GM18520 (cell line): ENCODE data around the gene ADAMTS12.
"Not testable (repeated sequence)": the region's sequence is repeated elsewhere in the genome, so short reads cannot be mapped to it uniquely, and the experiment has no call there.

Experiments used
- ATAC-seq: cut with Tn5 transposase; IDR thresholded peaks from one replicate; pipeline ENCODE4 v1.9.1; 2021; ENCODE audit not compliant: unreplicated experiment

Gene ADAMTS12

DNA sequence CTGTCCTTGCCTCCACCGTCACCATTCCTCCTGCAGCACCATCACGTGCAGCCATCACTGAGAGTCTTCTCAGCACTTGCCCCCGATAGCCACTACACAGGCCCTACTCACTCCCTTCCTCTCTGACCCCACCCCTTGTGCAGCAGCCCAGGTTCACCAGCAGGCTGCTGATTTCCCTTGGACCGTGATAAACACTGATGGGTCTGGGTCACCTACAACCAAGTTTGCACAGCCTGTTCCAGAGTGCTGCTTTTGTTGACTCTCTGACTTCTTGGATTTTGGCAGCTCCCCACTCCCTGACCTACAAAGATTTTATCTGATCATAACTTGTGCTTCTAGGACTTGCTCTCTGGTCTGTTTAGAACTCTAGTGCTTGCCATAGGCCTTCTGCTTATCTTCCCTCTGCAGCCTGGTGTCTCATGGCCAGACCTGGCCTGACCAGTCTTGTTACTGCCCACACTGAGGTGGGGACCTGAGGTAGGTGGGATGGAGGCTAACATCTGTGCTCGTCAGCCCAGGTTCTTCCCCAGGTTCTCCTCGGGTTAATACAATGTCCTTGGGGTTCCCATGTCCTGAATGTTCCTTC is 341.7 kb downstream of the ADAMTS12 start:
- no peak for ATAC-seq

DNA sequence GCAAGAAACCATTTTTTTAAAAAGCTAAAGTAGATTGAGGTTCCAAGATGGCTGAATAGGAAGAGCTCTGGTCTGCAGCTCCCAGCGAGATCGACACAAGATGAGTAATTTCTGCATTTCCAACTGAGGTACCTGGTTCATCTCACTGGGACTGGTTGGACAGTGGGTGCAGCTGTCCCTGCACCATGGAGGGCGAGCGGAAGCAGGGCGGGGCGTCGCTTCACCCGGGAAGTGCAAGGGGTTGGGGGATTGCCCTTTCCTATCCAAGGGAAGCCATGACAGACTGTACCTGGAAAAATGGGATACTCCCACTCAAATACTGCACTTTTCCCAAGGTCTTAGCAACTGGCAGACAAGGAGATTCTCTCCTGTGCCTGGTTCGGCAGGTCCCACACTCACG is 352.0 kb downstream of the ADAMTS12 start:
- ATAC-seq, result not testable (repeated sequence)

DNA sequence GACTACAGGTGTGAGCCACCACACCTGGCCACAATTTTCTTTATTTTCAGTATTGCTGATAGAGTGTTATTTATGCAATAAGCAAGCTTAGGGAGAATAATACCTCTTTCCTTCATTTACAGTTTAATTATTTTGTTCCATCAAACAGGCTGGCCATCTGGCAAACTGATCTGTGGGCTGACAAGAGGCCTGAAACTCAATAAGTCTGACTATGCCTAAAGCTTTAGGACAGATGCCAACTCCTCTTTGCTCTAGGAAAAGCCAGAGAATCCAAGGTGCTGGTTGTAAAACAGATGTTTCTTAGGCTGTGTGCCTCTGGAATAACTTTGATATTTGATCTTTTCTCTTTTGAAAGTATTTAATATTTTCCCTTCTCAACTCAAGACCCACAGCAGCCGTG is 352.6 kb downstream of the ADAMTS12 start:
- no peak for ATAC-seq

DNA sequence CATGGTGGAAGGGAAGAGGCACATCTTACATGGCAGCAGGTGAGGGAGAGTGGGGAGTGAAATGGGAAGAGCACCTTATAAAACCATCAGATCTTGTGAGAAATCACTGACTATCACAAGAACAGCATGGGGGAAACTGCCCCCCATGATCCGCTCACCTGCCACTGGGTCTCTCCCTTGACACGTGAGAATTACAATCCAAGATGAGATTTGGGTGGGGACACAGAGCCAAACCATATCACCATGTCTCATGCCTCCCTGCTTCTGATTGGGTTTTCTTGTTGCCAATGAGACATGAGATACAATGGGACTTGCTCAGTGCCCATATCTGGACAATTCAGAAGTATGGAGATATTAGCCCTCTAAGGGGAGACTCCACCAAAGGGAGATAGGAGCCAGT is 353.6 kb downstream of the ADAMTS12 start:
- ATAC-seq, result no peak

DNA sequence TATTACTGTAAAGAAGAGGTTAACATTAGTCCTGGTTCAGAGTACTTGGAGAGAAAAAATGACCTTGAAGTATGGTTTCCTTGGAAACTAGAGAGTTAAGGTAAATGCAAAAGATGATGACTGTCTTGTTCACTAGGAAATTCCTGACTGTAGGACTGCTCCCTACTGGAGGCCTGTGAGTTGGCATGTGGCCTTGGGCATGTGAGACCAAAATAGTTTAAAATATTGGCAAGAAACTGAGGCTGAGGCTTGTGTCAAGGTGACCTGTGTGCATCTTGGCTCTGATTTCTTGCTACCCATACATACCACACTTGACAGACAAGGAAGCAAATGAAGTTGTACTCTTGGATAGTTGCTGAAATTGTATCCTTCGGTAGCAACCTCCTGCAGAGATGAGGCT is 354.6 kb downstream of the ADAMTS12 start:
- no peak for ATAC-seq

DNA sequence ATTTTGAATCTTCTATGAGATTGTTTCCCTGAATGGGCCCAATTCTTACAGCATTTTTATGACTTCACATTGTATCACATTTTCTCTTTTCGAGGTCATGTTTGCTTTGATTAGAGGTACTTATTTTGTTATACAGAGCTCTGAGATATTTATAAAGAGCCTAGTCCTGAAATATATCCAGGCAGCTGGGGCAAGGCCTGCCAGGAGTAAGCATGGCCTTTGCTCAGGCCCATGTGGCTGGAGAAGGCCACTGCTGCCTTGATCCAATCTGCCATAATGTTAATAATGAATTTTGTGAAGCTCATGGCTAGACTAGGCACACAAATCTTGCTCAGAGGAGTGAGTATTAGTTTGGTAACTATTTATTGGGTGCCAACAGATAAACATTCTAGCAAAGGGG is 355.0 kb downstream of the ADAMTS12 start:
- no peak for ATAC-seq

DNA sequence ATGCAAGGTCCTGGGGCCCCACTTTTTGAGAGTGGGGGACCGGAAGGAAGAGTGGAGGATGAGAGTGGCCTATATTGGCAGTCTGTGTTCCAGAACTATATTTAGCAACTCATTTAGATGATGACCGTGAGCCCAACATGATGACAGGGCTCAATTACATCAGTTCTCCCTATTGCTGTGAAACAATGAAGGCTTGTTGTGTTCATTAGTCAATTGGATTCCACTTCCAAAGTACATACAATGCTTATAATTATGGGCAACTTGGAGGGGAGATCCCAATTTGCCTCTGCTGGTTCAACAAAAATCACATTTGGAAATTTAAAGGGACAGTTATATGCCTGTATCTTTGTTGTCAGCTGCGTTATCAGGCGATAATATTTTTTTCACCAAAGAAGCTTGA is 360.0 kb downstream of the ADAMTS12 start:
- ATAC-seq, result no peak

DNA sequence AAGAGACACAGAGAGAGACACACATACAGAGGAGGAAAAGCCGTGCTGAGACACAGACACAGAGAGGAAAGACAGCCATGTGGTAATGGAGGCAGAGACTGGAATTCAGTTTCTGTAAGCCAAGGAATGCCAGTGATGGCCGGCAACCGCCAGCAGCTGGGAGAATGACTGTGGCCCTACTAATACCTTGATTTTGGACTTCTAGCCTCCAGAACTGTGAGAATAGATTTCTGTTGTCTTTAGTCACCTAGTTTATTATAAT is 360.8 kb downstream of the ADAMTS12 start:
- no peak for ATAC-seq

DNA sequence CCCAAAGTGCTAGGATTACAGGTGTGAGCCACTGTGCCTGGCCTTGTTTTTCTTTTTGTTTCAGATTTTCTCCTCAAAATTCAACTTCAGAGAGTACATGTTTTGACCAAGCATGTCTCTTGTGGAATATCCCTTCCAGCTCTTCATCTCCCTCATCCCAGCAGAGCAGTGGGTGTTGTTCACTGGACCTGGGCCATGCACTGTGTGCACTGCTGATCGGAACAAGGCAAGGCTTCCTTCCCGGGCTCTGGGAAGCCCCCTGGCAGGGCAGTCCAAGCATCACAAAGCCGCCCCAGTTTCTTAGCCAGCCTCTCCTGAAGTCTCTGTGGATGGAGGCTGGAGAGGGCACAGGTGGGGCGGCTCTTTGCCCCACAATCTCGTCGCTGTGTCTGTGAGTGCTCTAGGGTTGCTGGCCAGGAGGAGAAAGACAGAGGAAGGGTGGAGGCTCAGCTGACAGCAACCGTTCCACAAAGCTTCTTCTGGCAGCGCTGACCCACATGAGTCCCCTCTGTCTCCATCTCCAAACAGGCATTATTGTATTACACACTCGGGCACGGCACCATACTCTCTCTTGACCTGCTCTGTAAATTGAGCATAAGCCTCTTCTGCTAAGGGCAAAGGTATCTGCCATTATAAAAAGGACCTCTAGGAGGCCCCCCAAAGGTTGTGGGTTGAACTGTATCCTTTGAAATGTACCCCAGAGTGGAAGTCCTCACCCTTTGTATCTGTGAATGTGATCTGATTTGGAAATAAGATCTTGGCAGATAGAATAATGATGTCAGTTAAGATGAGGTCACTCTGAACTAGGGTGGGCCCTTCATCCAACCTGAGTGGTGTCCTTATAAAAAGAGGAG is 361.4 kb downstream of the ADAMTS12 start:
- ATAC-seq, result no peak

DNA sequence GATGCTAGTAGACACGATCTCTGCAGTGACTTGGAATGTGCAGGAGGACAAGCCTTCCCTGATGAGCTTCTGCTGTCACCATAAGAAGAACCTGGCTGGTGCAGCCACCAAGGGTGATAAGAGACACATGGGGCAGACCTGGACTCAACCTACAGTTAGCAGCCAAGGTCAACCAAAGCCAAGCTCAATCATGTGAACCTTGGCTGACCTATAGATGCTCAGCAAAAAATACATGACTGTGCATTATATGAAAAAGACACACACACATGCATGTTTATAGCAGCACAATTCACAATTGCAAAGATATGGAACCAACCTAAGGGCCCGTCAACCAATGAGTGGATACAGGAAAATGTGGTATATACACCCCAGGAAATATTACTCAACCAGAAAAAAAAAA is 364.1 kb downstream of the ADAMTS12 start:
- no peak for ATAC-seq

DNA sequence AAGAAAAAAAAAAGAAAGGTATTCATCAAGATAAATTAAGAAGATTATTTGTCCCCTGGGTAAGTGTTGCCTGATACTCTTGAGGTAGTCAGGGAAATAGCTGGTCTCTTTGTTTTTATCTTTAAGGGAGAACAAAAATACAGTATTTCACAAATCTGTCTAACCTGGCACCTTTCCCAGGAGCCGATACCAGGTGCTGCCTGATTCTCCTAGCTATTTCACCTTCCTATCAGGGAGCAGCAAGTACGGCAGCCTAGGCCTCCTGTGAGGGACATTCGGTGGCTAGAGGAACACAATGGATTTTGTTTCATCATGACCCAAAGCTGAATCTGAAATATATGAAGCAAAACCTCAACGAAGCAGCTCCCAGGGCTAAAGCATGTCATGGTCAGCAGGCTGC is 365.0 kb downstream of the ADAMTS12 start:
- no peak for ATAC-seq

DNA sequence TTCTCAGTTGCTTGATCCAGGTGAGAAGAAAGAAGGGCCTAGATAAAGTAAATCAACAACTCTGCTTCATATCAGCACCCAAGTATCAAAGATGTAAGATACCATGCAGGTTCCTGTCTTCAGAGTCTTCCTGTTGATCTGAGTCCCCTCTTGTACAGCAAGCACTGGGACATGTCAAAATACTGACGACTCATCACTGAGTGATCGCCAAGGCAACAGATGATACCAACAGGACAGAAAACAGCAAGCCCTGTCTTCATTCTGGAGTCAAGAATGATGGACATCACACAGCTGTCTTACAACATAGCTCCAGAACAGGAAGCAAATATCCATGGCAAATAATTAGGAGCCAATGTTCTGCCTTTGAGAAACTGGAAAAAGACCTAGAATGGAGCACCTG is 367.3 kb downstream of the ADAMTS12 start:
- no peak for ATAC-seq

DNA sequence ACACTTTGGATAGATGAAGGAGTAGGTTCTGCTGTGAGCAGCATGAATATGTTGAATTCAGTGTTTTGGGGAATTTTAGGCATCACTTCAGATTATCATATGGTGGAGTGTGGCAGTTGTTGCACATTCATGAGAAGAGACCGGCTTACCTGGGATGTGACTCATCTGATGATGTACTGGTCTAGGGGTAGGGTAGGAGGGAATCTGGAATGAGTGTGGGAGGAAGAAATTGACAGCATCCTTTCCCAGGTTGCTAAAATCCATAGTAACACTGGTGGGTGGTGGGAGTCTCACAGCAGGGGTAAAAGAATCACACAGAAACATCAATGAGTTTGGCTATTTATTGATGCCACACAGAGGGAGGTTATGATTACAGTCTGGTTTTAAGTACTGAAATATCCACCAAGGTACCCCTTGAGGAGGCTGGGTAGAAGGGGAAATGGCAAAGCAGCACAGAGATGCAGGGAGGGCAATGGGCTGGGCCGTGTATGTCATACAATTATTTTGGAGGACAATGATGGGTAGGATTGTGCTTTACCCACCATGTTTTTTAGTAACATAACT is 368.5 kb downstream of the ADAMTS12 start:
- no peak for ATAC-seq

DNA sequence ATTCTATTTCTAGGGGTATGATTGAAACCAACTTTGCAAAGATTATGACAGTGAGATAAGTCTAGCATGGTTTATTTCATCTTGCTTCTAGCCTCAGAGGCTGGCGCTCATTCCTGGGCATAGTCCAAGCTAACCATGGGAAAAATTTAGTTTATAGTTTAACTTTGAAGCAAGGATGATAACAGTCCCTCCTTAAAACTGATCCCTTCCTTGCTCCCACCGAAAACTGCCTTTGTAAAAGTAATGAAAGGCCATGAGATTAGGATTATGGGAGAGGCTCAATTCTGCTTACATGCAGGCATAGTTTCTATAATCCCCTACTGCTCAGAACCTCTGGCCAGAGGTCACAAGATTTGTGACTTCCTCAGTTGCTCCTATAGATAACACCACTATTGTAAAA is 375.4 kb downstream of the ADAMTS12 start:
- ATAC-seq, result no peak

DNA sequence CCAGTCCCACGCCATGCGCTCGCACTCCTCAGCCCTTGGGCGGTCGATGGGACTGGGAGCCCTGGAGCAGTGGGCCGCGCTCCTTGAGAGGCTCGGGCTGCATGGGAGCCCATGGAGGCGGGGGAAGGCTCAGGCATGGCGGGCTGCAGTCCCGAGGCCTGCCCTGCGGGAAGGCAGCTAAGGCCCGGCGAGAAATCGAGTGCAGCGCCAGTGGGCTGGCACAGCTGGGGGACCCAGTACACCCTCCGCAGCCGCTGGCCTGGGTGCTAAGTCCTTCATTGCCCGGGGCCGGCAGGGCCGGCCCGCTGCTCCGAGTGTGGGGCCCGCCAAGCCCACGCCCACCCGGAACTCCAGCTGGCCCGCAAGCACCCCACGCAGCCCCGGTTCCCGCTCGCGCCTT is 376.4 kb downstream of the ADAMTS12 start:
- ATAC-seq, result not testable (repeated sequence)

DNA sequence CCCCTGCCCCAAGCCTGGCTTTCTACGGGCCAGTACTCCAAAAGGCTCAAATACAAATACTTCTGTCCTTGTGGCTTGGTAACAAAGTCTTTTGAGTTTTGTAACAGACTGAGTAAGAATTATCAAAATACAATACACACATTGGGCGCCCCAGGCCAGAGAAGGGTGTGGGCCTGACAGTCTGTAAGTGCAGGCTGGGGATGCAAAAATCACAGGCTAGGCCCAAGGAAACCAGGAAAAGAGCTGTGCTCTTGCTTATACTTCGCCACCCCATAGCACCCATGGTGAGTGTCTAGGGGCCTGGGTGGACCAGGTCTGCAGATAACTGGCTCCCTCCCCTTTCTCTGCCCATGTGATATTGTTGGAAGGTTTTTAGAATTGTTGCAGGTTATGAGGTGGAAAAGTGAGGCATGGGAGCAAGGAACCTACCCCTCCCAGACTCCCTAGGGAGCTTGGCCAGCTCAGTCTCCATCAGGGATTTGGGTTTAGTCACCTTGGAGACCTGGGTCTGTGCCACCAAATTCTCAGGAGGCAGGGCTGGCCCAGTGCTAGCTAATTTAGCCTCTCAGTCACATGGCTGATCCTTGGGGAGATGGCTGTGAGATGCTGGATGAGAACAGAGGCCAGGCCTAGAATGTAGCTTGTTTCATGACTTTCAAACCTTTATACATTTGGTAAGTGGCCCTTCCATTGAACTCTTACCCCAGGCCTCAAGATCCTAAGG is 378.2 kb downstream of the ADAMTS12 start:
- ATAC-seq, result no peak

DNA sequence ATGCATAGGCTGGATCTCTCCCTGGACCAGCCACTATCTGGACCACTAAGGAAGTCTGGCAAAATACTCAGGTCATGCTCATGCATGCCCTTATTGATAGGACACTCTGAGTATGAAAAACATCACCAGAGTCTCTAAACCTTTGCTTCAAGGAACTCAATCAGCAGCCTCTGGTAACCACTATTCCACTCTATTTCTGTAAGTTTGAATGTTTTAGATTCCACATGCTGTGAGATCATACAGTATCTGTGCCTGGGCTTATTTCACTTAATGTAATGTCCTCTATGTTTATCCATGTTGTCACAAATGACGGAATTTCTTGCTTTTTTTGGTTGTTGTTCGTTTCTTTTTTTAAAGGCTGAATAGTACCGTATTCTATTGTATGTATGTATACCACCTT is 382.8 kb downstream of the ADAMTS12 start:
- ATAC-seq, result no peak

DNA sequence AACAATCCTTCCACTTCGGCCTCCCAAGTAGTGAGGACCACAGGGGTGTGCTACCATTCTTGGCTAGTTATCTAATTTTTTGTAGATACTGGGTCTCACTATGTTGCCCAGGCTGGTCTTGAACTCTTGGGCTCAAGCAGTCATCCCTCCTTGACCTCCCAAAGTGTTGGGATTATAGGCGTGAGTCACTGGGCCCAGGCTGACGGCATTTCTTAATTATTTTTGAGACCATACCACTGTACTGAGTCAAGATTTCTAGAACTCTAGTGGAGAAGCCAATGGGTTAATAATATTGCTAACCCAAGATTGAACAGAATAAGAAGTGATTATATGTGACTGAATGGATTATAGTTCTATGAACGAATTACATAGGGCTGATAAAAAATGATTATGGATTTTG is 384.4 kb downstream of the ADAMTS12 start:
- ATAC-seq, result no peak

DNA sequence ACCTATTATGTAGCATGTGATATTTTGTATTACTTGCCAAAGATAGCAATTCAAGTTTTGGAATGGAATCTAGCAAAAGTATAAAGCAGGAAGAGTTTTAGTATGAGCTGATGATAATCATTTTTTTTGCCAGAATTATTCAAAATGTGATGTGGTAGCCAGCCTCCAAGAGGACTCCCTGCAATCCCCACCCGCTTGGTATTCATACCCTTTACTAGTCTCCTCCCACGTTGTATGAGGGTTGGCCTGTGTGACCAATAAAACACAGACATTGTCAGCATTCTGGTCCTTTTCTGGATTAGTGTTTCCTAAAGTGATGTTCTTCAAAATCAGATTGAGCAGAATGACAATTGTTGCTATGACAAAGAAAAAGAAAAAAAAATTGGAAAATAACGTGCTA is 387.2 kb downstream of the ADAMTS12 start:
- ATAC-seq, result no peak

DNA sequence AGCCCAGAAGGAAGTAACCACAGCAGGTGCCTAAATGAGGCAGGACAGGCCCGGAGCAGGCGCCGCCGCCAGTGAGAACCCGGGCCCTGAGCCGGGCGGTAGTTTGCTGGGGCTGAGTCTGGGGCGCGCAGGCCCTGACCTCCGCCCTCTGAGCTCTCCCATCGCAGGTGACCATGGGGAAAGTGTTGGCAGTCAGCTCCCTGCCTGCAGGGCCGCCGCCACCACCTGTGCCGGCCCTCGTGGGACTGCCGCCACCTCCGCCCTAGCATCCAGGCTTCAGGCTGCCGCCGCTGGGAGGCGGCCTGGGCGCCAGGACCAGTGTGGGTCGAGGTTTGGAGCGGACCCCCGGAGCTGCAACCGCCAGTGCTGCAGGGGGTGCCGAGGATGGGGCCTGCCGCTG is 389.9 kb downstream of the ADAMTS12 start:
- ATAC-seq, result no peak

DNA sequence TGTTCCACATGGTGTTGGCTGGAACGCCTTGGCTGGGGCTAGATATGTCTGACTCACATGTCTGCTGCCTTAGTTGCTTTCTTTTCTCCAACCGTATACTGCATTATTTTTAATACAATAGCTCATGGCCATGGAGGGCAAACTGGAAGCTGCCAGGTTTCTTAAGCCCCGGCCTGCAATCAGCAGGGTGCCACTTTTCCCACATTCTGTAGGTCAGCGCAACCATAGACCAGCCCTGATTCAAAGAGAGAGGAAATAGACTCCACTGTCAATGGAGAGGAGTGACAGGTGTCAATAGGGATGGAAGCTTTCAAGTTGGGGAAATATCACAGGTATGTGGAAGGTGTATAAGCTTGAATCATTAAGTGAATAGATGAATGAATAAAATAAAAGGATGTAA is 390.5 kb downstream of the ADAMTS12 start:
- ATAC-seq, result no peak

DNA sequence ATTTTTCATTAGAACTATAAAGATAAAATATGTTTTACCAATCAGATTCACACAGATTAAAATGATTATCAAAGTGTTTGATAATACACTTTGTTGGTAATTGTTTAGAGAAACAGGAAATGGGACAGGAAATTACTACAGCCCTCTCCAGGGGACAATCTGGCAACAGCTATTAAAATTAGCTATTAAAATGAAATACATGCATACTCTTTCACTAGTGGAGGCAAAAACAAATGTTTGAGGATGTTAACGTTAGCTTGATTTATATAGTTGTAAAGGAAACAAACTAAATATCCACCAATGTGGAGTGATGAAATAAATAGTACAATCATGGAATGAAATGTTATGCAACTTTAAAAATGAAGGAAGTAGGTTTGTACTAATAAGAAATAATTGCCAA is 397.3 kb downstream of the ADAMTS12 start:
- no peak for ATAC-seq
